HG03439 (cell line): ENCODE data around the gene CDH4.

ENCODE experiments used
- ATAC-seq: cut with Tn5 transposase; IDR thresholded peaks from one replicate; pipeline ENCODE4 v1.9.1; 2021; ENCODE audit warnings: mild to moderate bottlenecking, moderate library complexity; ENCODE audit not compliant: unreplicated experiment

Gene CDH4

DNA sequence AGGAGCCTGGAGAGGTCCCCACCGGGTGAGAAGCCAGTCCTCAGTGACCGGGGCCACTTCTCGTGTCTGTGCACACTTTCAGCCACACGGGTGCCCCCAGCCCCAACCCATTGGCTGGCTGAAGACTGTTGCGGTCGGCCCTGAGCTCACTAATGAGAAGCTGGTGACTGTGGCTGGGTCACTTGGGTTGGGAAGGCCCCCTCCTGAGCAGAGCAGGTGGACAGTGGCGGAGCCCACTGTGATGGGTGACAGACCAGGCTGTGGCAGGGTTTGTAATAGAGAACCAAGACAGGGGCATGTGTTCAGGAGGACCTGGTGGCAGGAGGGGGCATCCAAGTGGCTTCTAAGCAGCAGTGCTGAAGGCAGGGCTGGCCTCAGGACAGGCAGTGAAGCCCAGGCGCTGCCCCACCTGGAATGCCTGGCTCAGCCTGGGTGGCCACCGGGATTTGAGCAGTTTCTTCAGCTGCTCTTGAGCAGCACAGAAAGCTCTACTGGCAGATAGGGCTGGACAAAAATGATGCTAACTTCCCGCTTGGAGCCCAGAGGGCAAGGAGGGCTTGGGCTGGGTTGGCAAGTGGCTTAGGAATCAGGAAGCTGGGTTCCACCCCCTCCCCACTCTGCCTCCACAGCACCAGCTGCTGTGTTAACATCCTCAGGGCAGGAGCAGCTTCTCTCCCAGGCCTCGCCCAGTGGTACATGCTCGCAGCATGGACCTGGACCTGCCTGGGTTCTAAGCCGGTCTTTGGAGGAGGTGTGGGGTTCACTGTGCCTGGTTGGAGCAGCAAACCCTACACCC, 256.4 kb downstream of the CDH4 start:
- no peak for ATAC-seq

GRCh38 chr20:61510778-61511330, 258.8 kb downstream of the CDH4 start:
- ATAC-seq: no peak

DNA sequence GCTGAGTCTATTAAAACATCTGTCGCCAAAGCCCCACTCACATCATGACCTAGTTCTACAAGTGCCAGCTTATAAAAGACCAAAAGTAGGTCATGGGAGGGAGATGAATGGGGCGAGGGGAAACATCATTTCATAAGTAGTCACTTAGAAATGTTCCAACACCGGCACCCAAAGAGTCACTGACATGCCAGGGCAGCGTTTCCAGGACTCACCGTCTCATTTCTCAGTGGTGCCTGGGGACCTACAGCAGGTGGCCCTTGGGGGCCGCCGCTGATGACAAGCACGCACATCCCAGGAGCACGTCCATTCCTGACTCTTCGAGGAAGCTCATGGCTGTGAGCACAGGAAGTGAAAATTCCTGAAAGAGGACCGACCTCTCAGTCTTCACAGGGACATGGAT, 260.4 kb downstream of the CDH4 start:
- ATAC-seq: no peak

- no peak for ATAC-seq
Observed at GRCh38 chr20:61513124-61514017, 261.3 kb downstream of the CDH4 start.

DNA sequence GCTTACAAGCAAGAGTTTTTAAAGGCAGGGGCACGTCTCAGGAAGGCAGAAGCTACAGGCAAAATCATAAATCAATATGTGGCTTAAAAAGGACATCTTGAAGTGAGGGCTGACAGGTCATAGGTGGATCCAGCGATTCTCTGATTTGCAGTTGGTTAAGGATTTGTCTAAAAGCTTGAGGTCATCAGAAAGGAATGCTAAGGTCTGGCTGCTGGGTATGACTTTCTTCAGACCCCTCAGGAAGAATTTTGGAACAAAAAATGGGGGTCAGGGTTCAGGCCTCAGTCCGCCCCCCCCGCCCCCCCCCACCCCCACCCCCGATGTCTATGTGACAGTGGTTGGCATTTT, 261.9 kb downstream of the CDH4 start:
- ATAC-seq: no peak

- ATAC-seq: no peak
Observed at GRCh38 chr20:61514396-61514795, 262.3 kb downstream of the CDH4 start.

GRCh38 chr20:61514805-61515505, 262.9 kb downstream of the CDH4 start:
- no peak for ATAC-seq

DNA sequence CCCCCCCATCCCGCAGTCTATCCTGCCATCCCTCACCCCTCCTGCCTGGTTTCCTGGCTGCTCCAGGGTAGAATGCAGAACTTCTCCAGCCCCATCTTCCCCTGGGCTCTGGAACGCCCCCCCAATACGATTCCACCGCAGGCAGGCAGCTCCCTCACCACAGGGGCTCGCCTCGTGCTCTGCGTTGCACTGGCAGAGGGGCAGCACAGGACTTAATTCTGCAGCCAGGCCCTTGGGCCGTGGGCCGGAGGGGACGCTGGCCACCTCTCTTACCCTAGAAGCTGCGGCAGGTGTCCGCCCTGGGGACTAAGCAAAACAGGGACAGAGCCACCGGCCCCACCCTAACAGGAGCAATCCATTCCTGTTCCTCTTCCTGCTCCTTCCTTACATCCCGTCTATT, 263.9 kb downstream of the CDH4 start:
- no peak for ATAC-seq

- no peak for ATAC-seq
Observed at GRCh38 chr20:61516346-61517208, 264.5 kb downstream of the CDH4 start.

GRCh38 chr20:61517419-61517818, 265.4 kb downstream of the CDH4 start:
- no peak for ATAC-seq

- ATAC-seq: no peak
Observed at GRCh38 chr20:61518424-61518951, 266.4 kb downstream of the CDH4 start.

DNA sequence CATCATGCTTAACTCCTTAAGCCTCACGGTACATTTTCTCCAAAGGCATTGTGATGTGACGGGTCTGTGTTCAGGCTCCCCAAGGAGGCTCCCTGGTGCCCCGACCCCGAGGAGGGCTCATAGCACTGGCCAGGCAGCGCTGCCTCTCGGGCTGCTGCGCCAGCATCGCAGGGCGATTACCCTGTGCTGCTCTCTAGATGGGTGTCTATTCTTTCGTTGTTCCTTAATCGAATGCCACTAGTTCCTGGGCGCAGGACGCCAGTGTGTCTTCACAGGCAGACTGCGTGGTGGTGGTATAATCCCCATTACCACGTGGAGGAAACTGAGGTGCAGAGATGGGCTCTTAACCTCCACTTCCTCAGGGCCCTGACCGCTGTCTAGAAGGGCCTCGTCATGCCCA, 267.4 kb downstream of the CDH4 start:
- ATAC-seq: no peak

- ATAC-seq: no peak
Observed at GRCh38 chr20:61520076-61520892, 268.2 kb downstream of the CDH4 start.

DNA sequence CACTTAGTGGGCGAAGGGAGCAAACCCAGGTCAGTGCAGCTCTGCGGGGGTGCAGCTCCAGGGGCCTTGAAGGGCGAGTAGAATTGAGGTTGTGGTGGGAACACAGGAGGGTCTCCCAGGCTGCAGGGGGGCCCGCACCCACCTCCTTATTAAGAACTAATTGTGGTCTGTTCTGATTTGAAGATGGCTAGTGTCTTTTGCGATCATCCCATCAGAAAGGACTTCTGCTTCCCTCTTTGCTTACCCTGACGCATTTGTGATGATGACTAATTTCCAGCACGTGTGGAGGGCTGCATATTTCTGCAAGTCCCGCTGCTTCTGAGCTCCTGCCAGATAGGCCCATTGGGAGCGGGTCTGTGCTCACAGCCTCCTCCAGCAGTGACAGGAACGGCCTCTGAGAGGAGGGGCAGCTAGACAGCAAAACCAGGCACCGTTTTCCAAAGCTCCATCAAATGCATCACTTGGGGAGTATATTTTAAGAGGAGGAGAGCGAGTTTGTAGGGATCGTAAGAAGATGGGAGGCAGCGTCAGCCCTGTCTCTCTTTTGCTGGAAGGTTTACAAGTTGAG, 268.9 kb downstream of the CDH4 start:
- ATAC-seq: no peak

GRCh38 chr20:61521687-61522420, 269.8 kb downstream of the CDH4 start:
- ATAC-seq: no peak

- ATAC-seq: no peak
Observed at GRCh38 chr20:61522498-61523090, 270.5 kb downstream of the CDH4 start.

- ATAC-seq: no peak
Observed at GRCh38 chr20:61523145-61523544, 271.1 kb downstream of the CDH4 start.
